HTERT RPE-1 (cell line): Measurements from ENCODE around the gene CLDND1.

Source experiments
- in situ Hi-C: fragments of 300-500 bp; cut with MboI; formaldehyde crosslinking; loops from 4 replicates; pipeline ENCODE4 v1.14.3; 2020; ENCODE audit warnings: low sequenced_read_pairs

Gene CLDND1

DNA sequence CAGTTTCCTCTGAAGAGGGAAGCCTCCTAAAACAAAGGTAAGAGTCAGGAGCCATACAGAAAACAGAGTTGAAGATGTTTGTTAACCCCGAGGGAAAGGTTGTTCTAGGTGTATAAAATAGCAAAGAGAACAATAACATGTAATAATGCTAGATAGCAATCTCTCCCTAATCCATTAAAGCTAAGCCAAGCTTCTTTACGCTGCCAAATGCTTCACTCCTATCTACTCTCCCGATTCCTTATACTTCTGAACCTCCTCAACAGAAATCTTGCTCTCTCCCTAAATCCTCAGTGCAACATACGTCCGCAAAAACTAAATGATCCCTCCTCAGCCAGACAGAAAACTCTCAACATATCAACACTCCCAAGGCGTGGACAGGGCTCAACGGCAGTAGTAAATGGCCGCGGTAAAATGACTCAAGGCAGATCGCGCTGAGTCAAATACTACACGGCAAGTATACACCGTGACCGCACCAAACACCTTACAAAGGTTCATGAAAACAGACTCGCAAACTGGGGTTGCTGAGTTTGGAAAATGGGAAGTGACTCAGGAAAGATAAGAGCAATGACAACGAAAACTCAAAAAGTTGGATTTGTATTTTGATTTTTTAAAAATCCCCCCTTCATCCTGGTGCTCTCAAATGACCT is 682 bp downstream of the CLDND1 start:
- in situ Hi-C loops: no loop called here

DNA sequence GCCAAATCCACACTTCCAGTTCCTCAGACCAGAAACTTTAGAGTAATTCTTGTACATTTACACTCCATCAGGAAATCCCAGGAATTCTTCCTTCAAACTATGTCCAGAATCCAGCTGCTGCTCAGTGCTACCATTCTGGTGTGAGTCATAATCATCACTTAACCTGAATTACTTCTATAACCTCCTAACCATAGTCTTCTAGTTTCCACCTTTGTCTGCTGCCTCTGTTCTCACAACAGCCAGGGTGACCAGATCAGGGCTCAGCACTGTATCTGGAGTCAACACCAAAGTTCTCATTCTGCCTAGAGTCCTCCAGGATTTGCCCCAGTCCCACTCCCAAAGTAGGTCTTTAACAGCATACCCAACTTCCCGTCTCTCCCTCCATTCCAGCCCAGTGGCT is 3.4 kb downstream of the CLDND1 start:
- in situ Hi-C loops: no loop called here

DNA sequence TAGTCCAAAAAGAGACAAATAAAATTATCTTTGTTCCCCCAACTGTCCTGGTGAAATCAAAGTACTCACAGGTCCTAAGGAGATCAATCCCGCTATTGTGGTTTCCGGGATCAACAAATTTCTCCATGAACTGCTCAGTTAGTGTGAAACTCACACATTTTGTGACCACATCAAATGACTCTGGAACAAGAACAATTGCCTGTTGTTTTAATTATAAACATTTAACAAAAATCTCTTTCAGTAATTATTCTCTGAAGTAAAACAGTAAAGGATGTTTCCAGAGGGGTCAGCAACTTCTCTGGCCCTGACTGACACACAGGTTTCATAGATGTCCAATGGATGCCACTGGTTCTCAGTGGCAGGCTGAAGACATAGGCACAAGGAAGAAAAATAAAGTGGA is 3.9 kb downstream of the CLDND1 start:
- in situ Hi-C loops: no loop called here

DNA sequence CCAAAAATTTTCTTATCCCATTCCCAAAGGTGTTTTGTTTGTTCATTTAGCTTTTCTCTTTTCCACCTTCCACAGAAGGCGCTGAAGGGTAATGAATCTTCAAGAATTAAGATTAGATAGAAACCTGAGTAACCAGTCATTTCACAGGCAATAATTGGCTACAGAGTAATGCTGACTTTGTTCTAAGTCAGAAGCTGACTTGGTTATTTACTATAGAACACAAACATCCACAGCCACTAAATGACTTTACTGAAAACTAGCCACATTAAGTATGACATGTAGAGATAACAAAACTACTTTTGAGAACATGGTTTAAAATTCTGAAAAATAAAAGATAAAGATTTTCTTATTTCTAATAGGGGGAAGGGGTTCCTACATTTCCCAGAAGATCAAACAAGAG is 7.8 kb downstream of the CLDND1 start:
- in situ Hi-C loops: no loop called here

DNA sequence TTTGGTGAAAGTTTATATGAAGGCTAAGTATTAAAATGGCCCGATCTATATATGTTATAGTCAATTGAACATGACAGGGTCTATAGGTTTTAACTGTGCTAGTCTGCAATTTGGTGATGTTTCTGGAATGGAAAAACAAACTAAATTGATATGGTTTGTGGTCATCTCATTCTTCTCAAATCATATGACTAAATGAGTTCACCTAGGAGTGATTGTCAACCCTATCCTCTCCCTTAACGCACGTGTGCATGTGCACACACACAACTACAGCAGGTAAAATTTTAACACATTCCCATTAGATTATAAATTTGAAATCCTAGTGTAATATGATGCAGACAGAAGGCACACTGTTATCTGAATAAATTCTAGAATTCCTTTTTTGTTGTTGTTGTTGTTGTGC is 9.0 kb downstream of the CLDND1 start:
- in situ Hi-C loops: no loop called here

DNA sequence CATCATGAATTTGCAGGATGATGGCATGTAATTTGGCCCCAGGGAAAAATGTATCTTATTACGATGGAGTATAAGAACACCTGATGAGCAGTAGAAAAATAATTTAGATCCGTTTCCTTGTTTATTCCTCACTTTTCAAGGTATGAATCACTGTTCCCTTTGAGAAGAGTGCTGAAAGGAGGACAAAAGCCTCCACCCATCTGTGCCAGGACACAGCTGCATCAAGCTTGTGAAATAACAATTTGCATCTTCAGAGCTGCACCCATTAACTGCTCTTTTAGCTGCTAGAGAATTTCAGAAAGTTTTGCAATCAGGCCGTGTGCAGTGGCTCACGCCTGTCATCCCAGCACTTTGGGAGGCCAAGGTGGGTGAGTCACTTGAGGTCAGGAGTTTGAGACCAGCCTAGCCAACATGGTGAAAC is 9.6 kb downstream of the CLDND1 start:
- in situ Hi-C loops: no loop called here

DNA sequence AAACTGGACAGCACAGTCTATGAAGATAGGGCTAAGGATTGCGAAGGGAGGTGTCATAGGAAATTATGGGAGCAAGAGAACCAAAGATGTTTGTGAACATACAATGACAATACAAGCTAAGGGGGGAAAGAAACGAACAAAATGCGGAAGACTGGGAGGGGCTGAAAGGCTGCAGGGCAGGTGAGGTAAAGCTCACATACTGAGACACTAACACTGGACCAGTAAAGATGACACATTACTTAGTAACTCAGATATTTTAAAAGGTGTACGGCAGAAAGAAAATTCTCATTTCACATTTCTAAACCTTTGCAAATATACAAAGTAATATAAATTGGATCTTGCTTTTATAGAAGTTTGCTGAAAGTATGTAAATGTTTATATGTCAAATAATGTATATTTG is 10.1 kb downstream of the CLDND1 start:
- in situ Hi-C loops: no loop called here

DNA sequence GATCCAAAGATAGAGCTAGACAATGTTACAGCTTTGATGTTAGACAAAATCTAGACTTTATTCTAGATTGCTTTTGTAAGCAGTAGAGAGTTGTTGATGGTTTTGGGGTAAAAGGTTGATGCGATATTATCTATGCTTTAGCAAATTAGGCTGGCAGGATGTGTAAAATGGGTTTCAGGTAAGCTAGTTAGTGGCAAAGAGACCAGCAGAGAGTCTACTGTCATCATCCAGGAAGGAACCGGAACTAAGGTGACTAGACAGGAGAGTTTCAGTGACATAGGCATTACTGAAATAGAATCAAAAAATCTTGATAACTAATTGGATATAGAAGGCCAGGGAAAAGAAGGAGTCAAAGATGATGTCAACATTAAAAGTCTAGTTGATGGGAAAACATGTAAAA is 14.1 kb downstream of the CLDND1 start:
- in situ Hi-C loops: no loop called here

DNA sequence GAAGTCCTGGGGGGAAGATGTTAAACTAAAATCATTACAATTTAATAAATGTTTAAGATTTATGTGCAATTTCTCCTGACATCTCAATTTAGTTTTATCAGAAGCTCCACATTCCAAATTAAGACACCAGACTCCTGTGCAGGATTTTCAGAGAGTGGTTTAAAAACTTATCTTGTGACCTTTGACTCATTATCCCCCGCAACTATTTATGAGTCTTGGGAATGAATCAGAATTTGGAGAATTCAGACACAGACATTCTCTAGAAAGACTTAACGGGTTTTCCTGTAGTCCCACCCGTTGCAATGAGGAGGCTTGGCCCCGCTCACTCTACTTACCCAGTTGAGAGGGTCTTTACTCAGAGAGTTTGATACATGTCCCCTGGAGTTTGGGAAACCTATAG is 18.2 kb downstream of the CLDND1 start:
- in situ Hi-C loops: no loop called here

DNA sequence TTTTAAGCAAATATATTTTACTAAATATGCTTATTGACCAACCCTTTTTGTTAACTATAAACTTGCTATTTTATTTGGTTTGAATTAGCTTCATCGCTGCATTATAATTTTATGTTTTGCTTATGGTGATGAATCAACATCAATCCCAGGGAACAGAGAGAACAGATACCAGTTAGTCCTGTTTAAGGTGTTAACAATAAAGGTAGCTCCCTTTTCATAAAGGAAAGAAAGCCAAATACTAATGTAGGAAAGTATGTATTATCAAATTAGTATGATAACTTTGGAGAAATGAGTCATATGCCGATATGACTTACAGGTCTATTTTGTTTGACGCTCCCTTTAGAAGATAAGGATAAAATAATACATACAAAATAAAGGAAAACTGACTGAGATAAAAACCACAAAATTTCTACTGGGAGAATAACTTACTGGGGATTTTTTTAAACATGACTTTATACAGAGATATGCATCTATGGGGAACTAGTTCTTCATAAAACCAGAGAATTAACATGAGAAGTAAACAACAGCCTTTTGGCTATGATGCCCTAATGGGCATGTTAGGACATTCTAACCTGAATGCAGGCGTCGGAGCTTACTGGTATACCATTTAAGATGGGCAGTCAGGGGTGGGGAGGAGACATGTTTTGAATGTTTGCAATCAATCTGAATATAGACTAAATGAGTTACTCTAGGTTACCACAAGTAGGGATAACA is 20.7 kb downstream of the CLDND1 start:
- in situ Hi-C loops: no loop called here

DNA sequence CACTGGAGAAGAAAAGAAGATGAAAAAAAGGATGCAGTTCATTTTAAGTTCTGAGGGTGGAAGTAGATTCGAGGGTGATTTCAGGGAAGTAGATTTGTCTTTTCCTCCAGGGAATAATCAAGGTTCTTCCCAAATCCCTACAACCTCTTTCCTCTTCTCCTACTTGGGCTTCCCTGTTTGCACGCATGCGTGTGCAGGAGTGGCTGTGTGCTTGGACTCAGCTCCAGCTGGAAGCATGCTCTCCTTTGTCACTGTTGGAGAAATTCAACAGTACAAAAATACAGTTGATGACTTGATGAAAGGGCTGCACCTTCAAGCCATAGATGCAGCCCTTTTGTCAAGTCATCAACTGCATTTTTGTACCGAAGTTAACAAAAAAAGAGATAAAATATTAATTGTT is 21.4 kb downstream of the CLDND1 start:
- in situ Hi-C loops: no loop called here

DNA sequence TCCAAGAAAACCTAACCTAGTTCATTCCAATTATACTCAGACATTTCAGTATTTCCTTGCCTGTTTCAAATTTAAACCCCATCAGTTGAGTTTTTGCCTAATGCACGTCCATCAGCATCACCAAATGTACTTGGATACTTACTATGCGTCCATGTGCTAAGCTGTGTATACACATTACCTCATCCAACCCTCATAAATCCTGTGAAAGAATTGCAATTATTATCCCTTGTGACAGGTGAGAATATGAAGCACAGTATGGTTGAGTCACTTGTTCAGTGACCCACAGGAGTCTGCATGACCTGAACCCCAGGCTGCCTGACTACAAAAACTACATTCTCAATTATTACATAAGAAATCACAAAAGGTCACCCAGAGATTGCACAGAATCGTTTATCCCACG is 22.7 kb downstream of the CLDND1 start:
- in situ Hi-C loops: no loop called here

DNA sequence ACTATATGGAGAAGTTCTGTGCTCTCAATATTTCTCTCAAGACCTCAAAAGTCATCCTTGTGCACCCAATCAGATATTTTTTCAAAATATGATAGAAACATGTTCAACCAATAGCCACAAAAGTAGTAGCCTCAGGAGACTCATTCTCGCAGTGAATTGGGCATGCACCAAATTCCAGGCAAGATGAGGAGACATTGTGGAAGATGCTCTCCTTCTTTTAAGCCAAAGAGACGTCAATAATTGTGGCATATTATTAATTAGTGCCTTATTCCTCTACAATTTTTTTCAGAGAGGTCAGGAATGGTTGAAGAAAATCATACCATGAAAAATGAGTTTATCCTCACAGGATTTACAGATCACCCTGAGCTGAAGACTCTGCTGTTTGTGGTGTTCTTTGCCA is 25.3 kb downstream of the CLDND1 start, which contains the start of gene OR5K2:
Gene OR5K2 (plus strand): TSS at position 301 of the 400 bp plus-strand sequence. CDS start 0 bp downstream, at position 301.
- in situ Hi-C loops: no loop called here

DNA sequence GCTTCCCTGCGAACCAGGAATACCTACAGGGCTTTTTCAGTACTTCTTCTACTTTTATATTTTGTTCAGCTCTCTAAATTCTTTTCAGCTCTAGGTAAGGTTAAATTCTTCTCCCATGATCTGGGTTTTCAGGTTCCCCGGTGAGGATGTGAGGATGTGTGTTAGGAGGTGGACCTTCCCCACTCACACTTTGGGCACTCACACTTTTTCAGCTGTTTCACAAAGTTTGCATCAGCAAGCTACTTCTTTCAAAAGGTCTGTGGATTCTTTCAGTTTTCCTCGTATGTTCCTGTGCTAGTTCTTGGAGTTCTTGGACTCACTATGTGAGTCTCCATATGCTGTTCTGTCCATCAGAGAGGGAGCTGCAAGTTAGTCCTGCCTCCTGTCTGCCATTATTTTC is 39.1 kb downstream of the CLDND1 start:
- in situ Hi-C loops: no loop called here

DNA sequence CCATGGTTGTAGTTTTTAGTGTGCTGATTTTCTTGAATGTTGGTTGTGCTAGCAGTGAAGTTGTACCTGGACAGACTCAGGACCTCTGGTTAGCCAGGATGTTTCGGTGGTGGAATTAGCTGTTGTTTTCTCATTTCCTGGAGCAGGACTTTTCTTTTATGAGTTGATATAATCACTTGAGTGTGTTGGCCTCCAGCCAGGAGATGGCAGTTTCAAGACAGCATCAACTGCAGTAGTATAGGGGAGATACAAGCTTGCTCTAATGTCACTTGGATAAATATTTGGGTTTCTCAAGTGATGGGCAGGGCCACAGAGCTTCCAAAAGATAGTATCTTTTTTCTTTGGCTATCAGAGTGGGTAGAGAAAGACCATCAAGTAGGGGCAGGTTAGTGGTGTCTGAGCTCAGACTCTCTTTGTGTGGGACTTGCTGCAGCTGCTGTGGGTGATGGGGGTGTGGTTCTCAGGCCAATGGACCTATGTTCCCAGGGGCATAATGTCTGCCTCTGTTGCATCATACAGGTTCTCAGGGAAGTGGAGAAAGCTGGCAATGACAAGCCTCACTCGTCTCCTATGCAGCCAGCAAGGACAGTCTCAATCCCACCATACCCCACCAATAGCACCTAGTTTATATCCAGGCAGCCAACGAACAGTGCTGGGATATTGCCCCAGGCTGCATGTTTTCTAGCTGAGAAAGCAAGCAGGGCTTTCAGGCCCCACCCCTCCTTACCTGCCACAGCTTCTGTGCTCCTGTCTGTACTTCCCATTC is 39.8 kb downstream of the CLDND1 start:
- in situ Hi-C loops: no loop called here
